Progenitor cell of endocrine pancreas (in vitro differentiated cells): ENCODE data around the gene FREM1. TPM values are rescaled to one million over a fixed set of nuclear protein-coding genes. Genes with fewer than 3 reads are reported as not detected.
A peak's percentile ranks its signal among the peaks of the same experiment; 100 is the strongest.

Experiments
- DNase-seq: peaks from one replicate; pipeline ENCODE4 v3.0.0; 2021; ENCODE audit warnings: low spot score; ENCODE audit not compliant: unreplicated experiment
- H3K27ac Mint-ChIP-seq: 2 replicates; pipeline ENCODE4 v1.8.0; 2021; ENCODE audit warnings: mild to moderate bottlenecking, moderate library complexity, mixed read lengths
- H3K27me3 Mint-ChIP-seq: 2 replicates; pipeline ENCODE4 v1.8.0; 2021; ENCODE audit warnings: mixed read lengths
- H3K36me3 Mint-ChIP-seq: 2 replicates; pipeline ENCODE4 v1.8.0; 2022; ENCODE audit warnings: mixed read lengths; ENCODE audit not compliant: insufficient read depth
- H3K4me1 Mint-ChIP-seq: 2 replicates; pipeline ENCODE4 v1.8.0; 2021; ENCODE audit warnings: low read depth, mixed read lengths
- H3K4me3 Mint-ChIP-seq: 2 replicates; pipeline ENCODE4 v1.8.0; 2021; ENCODE audit warnings: low read depth, mild to moderate bottlenecking, moderate library complexity, mixed read lengths
- H3K9me3 Mint-ChIP-seq: 2 replicates; pipeline ENCODE4 v1.8.0; 2021; ENCODE audit warnings: low read depth, mixed read lengths
- CTCF ChIP-seq: fragments of 200-600 bp; sonication (generic); IDR thresholded peaks from one replicate; pipeline ENCODE4 v1.5.0; 2021; ENCODE audit warnings: antibody characterized with exemption, mild to moderate bottlenecking; ENCODE audit not compliant: unreplicated experiment
- total RNA-seq: library from RNA; stranded (reverse); gene quantifications from 2 replicates; pipeline ENCODE4 v1.2.1, GENCODE V29; 2021

Gene FREM1
- total RNA-seq, 1 donor from 2014 or later = 11.4 TPM

GRCh38 chr9:14702200-14702720 lies 208.0 kb downstream of the FREM1 start:
- H3K4me3 Mint-ChIP-seq = no peak overlapping the region
- no peak for DNase-seq
- H3K4me1 Mint-ChIP-seq = peaks cover 3% of the 10 kb centered on the region
- no peak overlapping the region for H3K27ac Mint-ChIP-seq
- H3K9me3 Mint-ChIP-seq = peaks cover 13% of the 10 kb centered on the region
- TF ChIP-seq CTCF = no peak
- no peaks in the 10 kb centered on the region for H3K36me3 Mint-ChIP-seq
- no peaks in the 10 kb centered on the region for H3K27me3 Mint-ChIP-seq

- peak within 1 kb of the TSS; percentile 99 for H3K27ac Mint-ChIP-seq
- no peaks in the 10 kb centered on the region for H3K9me3 Mint-ChIP-seq
- H3K27me3 Mint-ChIP-seq = peaks cover 4% of the 10 kb centered on the region
- DNase-seq = peak; percentile 48
- H3K4me3 Mint-ChIP-seq = peak within 1 kb of the TSS; percentile 99
- H3K4me1 Mint-ChIP-seq = peaks cover 18% of the 10 kb centered on the region
- H3K36me3 Mint-ChIP-seq = peaks cover 9% of the 10 kb centered on the region
- no peak for TF ChIP-seq CTCF
Observed at GRCh38 chr9:14693251-14693861, 216.9 kb downstream of the FREM1 start, which contains the start of gene ZDHHC21. Gene ZDHHC21 (minus strand): TSS chr9:14693432. CDS start chr9:14674340, 19,092 bp downstream.

GRCh38 chr9:14692470-14693250 lies 217.6 kb downstream of the FREM1 start:
- H3K4me1 Mint-ChIP-seq = peaks cover 18% of the 10 kb centered on the region
- peak; percentile 18 for TF ChIP-seq CTCF
- DNase-seq = no peak

GRCh38 chr9:14690948-14691730 lies 219.1 kb downstream of the FREM1 start:
- H3K4me1 Mint-ChIP-seq = peaks cover 18% of the 10 kb centered on the region
- H3K27me3 Mint-ChIP-seq = no peaks in the 10 kb centered on the region
- H3K4me3 Mint-ChIP-seq = peak overlapping the region; percentile 44
- TF ChIP-seq CTCF = no peak
- DNase-seq = no peak
- peak overlapping the region; percentile 21 for H3K27ac Mint-ChIP-seq
- H3K9me3 Mint-ChIP-seq = no peaks in the 10 kb centered on the region
- peaks cover 18% of the 10 kb centered on the region for H3K36me3 Mint-ChIP-seq

More at GRCh38 chr9:14692470-14693250, 217.6 kb downstream of the FREM1 start:
- Mint-ChIP-seq H3K4me3 (peak overlapping the region; percentile 99), H3K9me3 (no peaks in the 10 kb centered on the region), H3K27ac (peak overlapping the region; percentile 99), H3K27me3 (peaks cover 4% of the 10 kb centered on the region), H3K36me3 (peaks cover 13% of the 10 kb centered on the region)
